ENCODE measurements around the gene RAD51AP1. TPM values are rescaled to one million over a fixed set of nuclear protein-coding genes. Genes with fewer than 3 reads are reported as not detected.
A peak's percentile ranks its signal among the peaks of the same experiment; 100 is the strongest.

The RAD51AP1 gene, protein sequence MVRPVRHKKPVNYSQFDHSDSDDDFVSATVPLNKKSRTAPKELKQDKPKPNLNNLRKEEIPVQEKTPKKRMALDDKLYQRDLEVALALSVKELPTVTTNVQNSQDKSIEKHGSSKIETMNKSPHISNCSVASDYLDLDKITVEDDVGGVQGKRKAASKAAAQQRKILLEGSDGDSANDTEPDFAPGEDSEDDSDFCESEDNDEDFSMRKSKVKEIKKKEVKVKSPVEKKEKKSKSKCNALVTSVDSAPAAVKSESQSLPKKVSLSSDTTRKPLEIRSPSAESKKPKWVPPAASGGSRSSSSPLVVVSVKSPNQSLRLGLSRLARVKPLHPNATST
- total RNA-seq (1 to 10 TPM; 1.2 to 2.8 TPM), polyA plus RNA-seq (1 to 10 TPM; 2.2 to 2.9 TPM)
- long read RNA-seq, donor 1, result 0 reads
- long read RNA-seq, donor 2, partial matches to known transcripts, result 0 of 2 reads
- long read RNA-seq, donor 2, other reads (novel, unspliced or antisense), result 0 of 2 reads

DNA sequence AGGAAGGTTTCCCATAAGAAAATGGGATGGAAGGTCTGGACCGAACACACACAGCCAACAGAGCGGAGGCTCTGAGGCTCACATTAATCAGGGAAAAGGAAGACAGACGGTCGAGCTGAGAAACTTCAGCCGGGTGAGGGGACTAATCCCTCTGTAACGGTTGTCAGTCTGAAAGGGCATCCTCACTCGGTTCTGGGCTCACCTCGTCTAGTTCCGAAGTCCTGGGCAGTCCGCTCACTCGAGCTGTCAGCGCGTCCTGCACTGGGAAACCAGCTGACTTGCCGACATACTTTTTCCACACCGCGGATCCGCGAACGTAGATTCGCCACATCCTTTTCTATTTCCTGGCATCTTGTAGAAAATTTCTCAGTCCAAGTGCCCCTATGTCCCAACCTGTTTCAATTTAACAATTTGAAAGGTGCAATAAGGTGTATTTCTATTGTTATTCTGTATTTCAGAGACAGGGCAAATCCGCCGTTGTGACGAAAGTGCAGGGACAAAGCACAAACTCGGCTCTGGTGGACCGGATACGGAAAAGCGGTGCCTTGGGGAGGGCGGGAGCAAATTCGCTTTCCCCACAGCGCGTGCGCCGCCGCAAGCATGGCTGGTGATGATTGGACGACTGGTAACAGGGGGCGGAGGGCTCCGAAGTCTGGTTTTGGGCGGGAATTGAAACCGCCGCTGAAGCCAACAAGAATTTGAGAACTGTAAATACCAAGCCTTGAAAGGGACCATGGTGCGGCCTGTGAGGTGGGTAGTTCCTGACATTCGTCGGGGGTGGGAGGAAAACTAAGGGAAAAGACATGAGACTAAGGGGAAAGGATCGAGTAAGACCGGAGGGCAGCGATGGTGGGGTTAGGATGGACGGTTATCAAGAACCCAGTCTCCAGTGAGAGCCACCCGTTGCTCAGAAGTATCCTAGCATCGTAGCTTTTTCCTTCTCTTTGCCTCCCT, at the start of gene RAD51AP1:
TSS of gene RAD51AP1 (plus strand) at position 684 of the 954 bp plus-strand sequence. CDS start at position 734, 50 bp downstream.
- no peaks in the 10 kb centered on the region for H3K9me3 ChIP-seq (ENCODE audit: control insufficient read depth, low read length)
- no peaks in the 10 kb centered on the region for H3K27me3 ChIP-seq (ENCODE audit: control insufficient read depth in 1 of 2, insufficient read depth in 2 of 2, low read length in 1 of 2)
- peak within 1 kb of the TSS; percentile 47 to 96 for H3K27ac ChIP-seq (ENCODE audit: low read depth in 1 of 2, low read length in 2 of 2)
- peaks cover 0 to 2% of the 10 kb centered on the region in 2 donors for H3K36me3 ChIP-seq (ENCODE audit: control insufficient read depth in 1 of 2, insufficient read depth in 2 of 2, low read length in 1 of 2)
- H3K4me1 ChIP-seq (ENCODE audit: control insufficient read depth in 1 of 2, insufficient read depth in 2 of 2, low read length in 2 of 2), result peaks cover 0 to 3% of the 10 kb centered on the region in 2 donors
- peak within 1 kb of the TSS; percentile 67 to 89 for H3K4me3 ChIP-seq (ENCODE audit: low read length in 2 of 2)
- 0% methylated on average over 49 of the region's 49 CpGs for WGBS, 2 donors
- ATAC-seq (ENCODE audit: low FRiP score) (peak; percentile 100), DNase-seq (peak; percentile 97)
- intact Hi-C loops (cut with DNase I), result loop anchor here (2.0 to 10.0 kb wide), 3 partner anchors 20 to 664 kb away; partner anchors contain the start of gene PARP11 (in 1 of the 2)

DNA sequence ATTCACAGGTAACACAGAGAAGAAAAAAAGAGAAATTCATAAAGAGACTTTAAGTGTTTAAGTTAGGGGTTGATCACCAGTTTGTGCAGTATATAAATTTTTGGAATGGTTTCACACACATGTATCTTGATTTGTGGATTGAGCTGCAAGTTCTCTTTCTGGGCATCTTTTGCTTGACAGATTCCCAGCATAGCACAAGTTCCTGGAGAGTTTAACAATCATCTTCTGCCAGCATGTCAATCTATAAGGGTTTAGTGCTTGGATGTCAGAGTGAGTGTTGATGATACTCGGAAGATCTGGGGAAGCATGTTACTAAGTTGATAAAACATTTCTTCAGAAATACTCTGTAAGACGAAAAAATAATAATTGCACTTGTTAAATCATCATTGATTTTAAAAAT, 49.1 kb upstream of the RAD51AP1 start:
- no peak overlapping the region for H3K27ac ChIP-seq (ENCODE audit: low read depth in 1 of 2, low read length in 2 of 2)
- intact Hi-C loops (cut with DNase I), result no loop called here
- WGBS, 2 donors, result 85 to 90% methylated on average over 2 of the region's 2 CpGs
- H3K27me3 ChIP-seq (ENCODE audit: control insufficient read depth in 1 of 2, insufficient read depth in 2 of 2, low read length in 1 of 2), result no peaks in the 10 kb centered on the region
- peaks cover 2 to 12% of the 10 kb centered on the region in 2 donors for H3K36me3 ChIP-seq (ENCODE audit: control insufficient read depth in 1 of 2, insufficient read depth in 2 of 2, low read length in 1 of 2)
- no peak overlapping the region for H3K4me3 ChIP-seq (ENCODE audit: low read length in 2 of 2)
- ATAC-seq (ENCODE audit: low FRiP score) (no peak), DNase-seq (no peak)
- no peaks in the 10 kb centered on the region for H3K4me1 ChIP-seq (ENCODE audit: control insufficient read depth in 1 of 2, insufficient read depth in 2 of 2, low read length in 2 of 2)
- no peaks in the 10 kb centered on the region for H3K9me3 ChIP-seq (ENCODE audit: control insufficient read depth, low read length)

DNA sequence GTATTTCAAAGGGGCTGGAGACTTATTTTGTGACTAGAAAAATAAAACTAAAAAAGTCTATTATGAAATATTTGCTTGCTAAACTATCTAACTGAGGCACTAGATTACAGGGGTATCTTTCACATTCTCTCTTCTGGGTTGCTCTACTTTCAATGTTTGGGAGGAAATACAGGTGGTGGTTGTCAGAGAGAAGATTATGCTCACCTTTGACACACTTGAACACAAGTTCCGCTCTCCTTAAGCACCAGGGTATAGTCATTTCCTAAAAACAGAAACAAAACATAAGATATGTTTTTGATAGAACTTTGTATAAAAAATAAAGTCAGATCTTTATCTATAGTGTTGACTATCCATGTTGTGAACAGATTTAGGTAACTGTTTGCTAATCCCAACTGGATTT, 47.7 kb upstream of the RAD51AP1 start:
- Histone ChIP-seq H3K9me3 (ENCODE audit: control insufficient read depth, low read length) (no peaks in the 10 kb centered on the region), H3K4me3 (ENCODE audit: low read length in 2 of 2) (no peak overlapping the region), H3K36me3 (ENCODE audit: control insufficient read depth in 1 of 2, insufficient read depth in 2 of 2, low read length in 1 of 2) (peaks cover 2 to 12% of the 10 kb centered on the region in 2 donors), H3K27ac (ENCODE audit: low read depth in 1 of 2, low read length in 2 of 2) (no peak overlapping the region), H3K27me3 (ENCODE audit: control insufficient read depth in 1 of 2, insufficient read depth in 2 of 2, low read length in 1 of 2) (no peaks in the 10 kb centered on the region), H3K4me1 (ENCODE audit: control insufficient read depth in 1 of 2, insufficient read depth in 2 of 2, low read length in 2 of 2) (no peaks in the 10 kb centered on the region)
- 96 to 98% methylated on average over 1 of the region's 1 CpG for WGBS, 2 donors
- DNase-seq (no peak), ATAC-seq (ENCODE audit: low FRiP score) (no peak)
- intact Hi-C loops (cut with DNase I), result no loop called here

- intact Hi-C loops (cut with DNase I), result no loop called here
- no peaks in the 10 kb centered on the region for H3K27me3 ChIP-seq (ENCODE audit: control insufficient read depth in 1 of 2, insufficient read depth in 2 of 2, low read length in 1 of 2)
Measured at GRCh38 chr12:4496145-4496838, 42.4 kb upstream of the RAD51AP1 start.

GRCh38 chr12:4499186-4499585, 39.5 kb upstream of the RAD51AP1 start:
- Histone ChIP-seq H3K27ac (ENCODE audit: low read depth in 1 of 2, low read length in 2 of 2) (no peak overlapping the region), H3K9me3 (ENCODE audit: control insufficient read depth, low read length) (no peaks in the 10 kb centered on the region), H3K4me1 (ENCODE audit: control insufficient read depth in 1 of 2, insufficient read depth in 2 of 2, low read length in 2 of 2) (no peaks in the 10 kb centered on the region), H3K27me3 (ENCODE audit: control insufficient read depth in 1 of 2, insufficient read depth in 2 of 2, low read length in 1 of 2) (no peaks in the 10 kb centered on the region), H3K36me3 (ENCODE audit: control insufficient read depth in 1 of 2, insufficient read depth in 2 of 2, low read length in 1 of 2) (peaks cover 2 to 3% of the 10 kb centered on the region in 2 donors), H3K4me3 (ENCODE audit: low read length in 2 of 2) (no peak overlapping the region)
- DNase-seq (no peak), ATAC-seq (ENCODE audit: low FRiP score) (no peak)
- 97 to 98% methylated on average over 1 of the region's 1 CpG for WGBS, 2 donors
- intact Hi-C loops (cut with DNase I), result no loop called here

More at GRCh38 chr12:4496145-4496838, 42.4 kb upstream of the RAD51AP1 start:
- Histone ChIP-seq H3K27ac (ENCODE audit: low read depth in 1 of 2, low read length in 2 of 2) (no peak overlapping the region), H3K9me3 (ENCODE audit: control insufficient read depth, low read length) (no peaks in the 10 kb centered on the region), H3K4me3 (ENCODE audit: low read length in 2 of 2) (no peak overlapping the region), H3K4me1 (ENCODE audit: control insufficient read depth in 1 of 2, insufficient read depth in 2 of 2, low read length in 2 of 2) (no peaks in the 10 kb centered on the region), H3K36me3 (ENCODE audit: control insufficient read depth in 1 of 2, insufficient read depth in 2 of 2, low read length in 1 of 2) (peaks cover 0 to 2% of the 10 kb centered on the region in 2 donors)
- ATAC-seq (ENCODE audit: low FRiP score), result no peak
- 90 to 100% methylated on average over 1 of the region's 1 CpG for WGBS, 2 donors
- no peak for DNase-seq

DNA sequence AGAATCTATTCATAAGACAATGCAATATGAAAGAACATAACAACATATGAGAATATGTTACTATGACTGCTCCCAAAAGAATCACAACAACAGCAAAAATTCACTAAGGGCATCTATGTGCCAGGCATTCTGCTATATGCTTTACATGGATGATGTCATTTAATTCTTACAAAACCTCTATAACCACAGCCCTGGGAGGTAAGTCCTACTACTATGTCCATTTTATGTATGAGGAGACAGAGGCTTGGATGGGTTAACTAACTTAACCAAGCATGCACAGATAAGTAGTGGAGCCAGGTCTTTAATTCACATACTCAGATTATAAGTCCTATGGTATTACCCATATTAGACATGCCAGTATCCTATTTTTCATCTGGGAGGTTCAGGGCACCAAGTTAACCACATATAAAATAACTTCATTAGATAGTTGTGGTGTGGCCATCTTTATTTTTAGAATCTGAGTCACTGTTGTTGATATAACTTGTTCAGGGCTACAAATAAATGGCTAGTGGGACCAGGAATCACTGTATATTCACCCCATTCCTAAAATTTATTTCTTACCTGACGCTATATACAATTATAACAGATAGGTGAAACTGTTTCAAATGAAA, 33.2 kb upstream of the RAD51AP1 start:
- no peak for ATAC-seq (ENCODE audit: low FRiP score)
- no peaks in the 10 kb centered on the region for H3K4me1 ChIP-seq (ENCODE audit: control insufficient read depth in 1 of 2, insufficient read depth in 2 of 2, low read length in 2 of 2)
- no peak overlapping the region for H3K4me3 ChIP-seq (ENCODE audit: low read length in 2 of 2)
- H3K36me3 ChIP-seq (ENCODE audit: control insufficient read depth in 1 of 2, insufficient read depth in 2 of 2, low read length in 1 of 2), result peaks cover 0 to 3% of the 10 kb centered on the region in 2 donors
- intact Hi-C loops (cut with DNase I), result no loop called here
- no peaks in the 10 kb centered on the region for H3K9me3 ChIP-seq (ENCODE audit: control insufficient read depth, low read length)
- H3K27ac ChIP-seq (ENCODE audit: low read depth in 1 of 2, low read length in 2 of 2), result no peak overlapping the region
- DNase-seq, result no peak
- no peaks in the 10 kb centered on the region for H3K27me3 ChIP-seq (ENCODE audit: control insufficient read depth in 1 of 2, insufficient read depth in 2 of 2, low read length in 1 of 2)
- WGBS, 2 donors, result 95 to 96% methylated on average over 1 of the region's 1 CpG

DNA sequence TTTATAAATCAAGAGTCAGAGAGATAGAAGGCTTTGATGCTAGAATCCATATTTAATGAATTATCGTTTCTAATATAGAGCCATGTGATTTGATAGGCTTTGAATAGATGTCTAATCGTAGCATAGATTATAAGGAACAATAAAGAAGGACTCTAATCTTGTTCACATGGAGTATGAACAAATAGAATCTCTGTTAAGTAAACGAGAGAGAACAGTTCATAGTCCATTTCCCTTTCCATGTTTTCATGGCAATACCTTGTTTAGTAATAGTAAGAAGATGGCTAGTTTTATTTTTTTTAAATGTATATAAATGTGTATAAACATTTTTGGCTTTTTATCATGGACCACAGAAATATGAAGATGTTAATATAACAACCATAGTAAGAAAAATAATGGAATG, 32.3 kb upstream of the RAD51AP1 start:
- ATAC-seq (ENCODE audit: low FRiP score) (no peak), DNase-seq (no peak)
- WGBS, 2 donors, result 85 to 87% methylated on average over 3 of the region's 3 CpGs
- H3K9me3 ChIP-seq (ENCODE audit: control insufficient read depth, low read length), result no peaks in the 10 kb centered on the region
- peaks cover 0 to 3% of the 10 kb centered on the region in 2 donors for H3K36me3 ChIP-seq (ENCODE audit: control insufficient read depth in 1 of 2, insufficient read depth in 2 of 2, low read length in 1 of 2)
- intact Hi-C loops (cut with DNase I), result no loop called here
- no peak overlapping the region for H3K4me3 ChIP-seq (ENCODE audit: low read length in 2 of 2)
- no peak overlapping the region for H3K27ac ChIP-seq (ENCODE audit: low read depth in 1 of 2, low read length in 2 of 2)
- no peaks in the 10 kb centered on the region for H3K4me1 ChIP-seq (ENCODE audit: control insufficient read depth in 1 of 2, insufficient read depth in 2 of 2, low read length in 2 of 2)
- no peaks in the 10 kb centered on the region for H3K27me3 ChIP-seq (ENCODE audit: control insufficient read depth in 1 of 2, insufficient read depth in 2 of 2, low read length in 1 of 2)

GRCh38 chr12:4506870-4507269, 31.8 kb upstream of the RAD51AP1 start:
- no peak for DNase-seq
- ATAC-seq (ENCODE audit: low FRiP score), result no peak
- Histone ChIP-seq H3K4me3 (ENCODE audit: low read length in 2 of 2) (no peak overlapping the region), H3K27ac (ENCODE audit: low read depth in 1 of 2, low read length in 2 of 2) (no peak overlapping the region), H3K27me3 (ENCODE audit: control insufficient read depth in 1 of 2, insufficient read depth in 2 of 2, low read length in 1 of 2) (no peaks in the 10 kb centered on the region), H3K36me3 (ENCODE audit: control insufficient read depth in 1 of 2, insufficient read depth in 2 of 2, low read length in 1 of 2) (peaks cover 0 to 3% of the 10 kb centered on the region in 2 donors), H3K4me1 (ENCODE audit: control insufficient read depth in 1 of 2, insufficient read depth in 2 of 2, low read length in 2 of 2) (no peaks in the 10 kb centered on the region), H3K9me3 (ENCODE audit: control insufficient read depth, low read length) (no peaks in the 10 kb centered on the region)
- 89 to 90% methylated on average over 5 of the region's 5 CpGs for WGBS, 2 donors
- intact Hi-C loops (cut with DNase I), result no loop called here
